Skeletal muscle tissue (tissue), 4 donors: Measurements from ENCODE around the gene MGST2. TPM values are rescaled to one million over a fixed set of nuclear protein-coding genes. Genes with fewer than 3 reads are reported as not detected.

Experiments used
- H3K27ac ChIP-seq: one replicate; pipeline ENCODE4 v1.7.0; 2013; ENCODE audit warnings: mild to moderate bottlenecking, low read depth, low read length, inconsistent platforms
- H3K27me3 ChIP-seq, 3 donors: one replicate each; pipeline ENCODE4 v1.7.0; 2013; ENCODE audit warnings: low read length in 3 of 3; ENCODE audit not compliant: control insufficient read depth in 3 of 3, insufficient read depth in 3 of 3
- H3K36me3 ChIP-seq, 3 donors: one replicate each; pipeline ENCODE4 v1.7.0; 2013; ENCODE audit warnings: low read length in 3 of 3; ENCODE audit not compliant: control insufficient read depth in 3 of 3, insufficient read depth in 3 of 3
- H3K4me1 ChIP-seq, 3 donors: one replicate each; pipeline ENCODE4 v1.7.0; 2013; ENCODE audit warnings: low read length in 3 of 3, mild to moderate bottlenecking in 3 of 3; ENCODE audit not compliant: control insufficient read depth in 3 of 3, insufficient read depth in 3 of 3
- H3K4me3 ChIP-seq, 3 donors: one replicate each; pipeline ENCODE4 v1.7.0; 2013; ENCODE audit warnings: low read length in 3 of 3
- H3K9ac ChIP-seq, 3 donors: one replicate each; pipeline ENCODE4 v1.7.0; 2013; ENCODE audit warnings: low read length in 3 of 3, mild to moderate bottlenecking in 3 of 3, moderate library complexity in 2 of 3, low read depth in 1 of 3
- H3K9me3 ChIP-seq, 3 donors: one replicate each; pipeline ENCODE4 v1.7.0; 2013; ENCODE audit warnings: low read length in 3 of 3; ENCODE audit not compliant: control insufficient read depth in 3 of 3
- total RNA-seq: library from RNA; depleted of rRNA; stranded (reverse); fragments of >200 nt; gene quantifications from one replicate; pipeline ENCODE4 v1.2.3, GENCODE V29; 2014
- donor health status: Osteomylitis.

The MGST2 gene
- total RNA-seq, 1 donor from 2014 or later = 37.6 TPM

GRCh38 chr4:139745111-139745639 lies 79.6 kb downstream of the MGST2 start:
- Histone ChIP-seq H3K27ac (no peak overlapping the region), H3K4me3 (no peak overlapping the region), H3K36me3 (no peaks in the 10 kb centered on the region), H3K9me3 (no peaks in the 10 kb centered on the region), H3K4me1 (peaks cover 9 to 17% (median 11%) of the 10 kb centered on the region in 3 donors), H3K9ac (peak overlapping the region in 1 of 3 donors; percentile 33), H3K27me3 (no peaks in the 10 kb centered on the region)

- no peaks in the 10 kb centered on the region for H3K27me3 ChIP-seq
- H3K4me1 ChIP-seq = peaks cover 0 to 5% (median 0%) of the 10 kb centered on the region in 3 donors
- no peak overlapping the region for H3K4me3 ChIP-seq
- H3K36me3 ChIP-seq = no peaks in the 10 kb centered on the region
- no peak overlapping the region for H3K9ac ChIP-seq
- H3K27ac ChIP-seq = no peak overlapping the region
- no peaks in the 10 kb centered on the region for H3K9me3 ChIP-seq
These were observed 81.0 kb downstream of the MGST2 start for GRCh38 chr4:139746431-139747171.

GRCh38 chr4:139749338-139749737 lies 83.7 kb downstream of the MGST2 start:
- H3K9ac ChIP-seq = no peak overlapping the region
- H3K27ac ChIP-seq = no peak overlapping the region
- H3K27me3 ChIP-seq = no peaks in the 10 kb centered on the region
- no peaks in the 10 kb centered on the region for H3K4me1 ChIP-seq
- no peaks in the 10 kb centered on the region for H3K36me3 ChIP-seq
- no peaks in the 10 kb centered on the region for H3K9me3 ChIP-seq
- no peak overlapping the region for H3K4me3 ChIP-seq

- Histone ChIP-seq H3K36me3 (no peaks in the 10 kb centered on the region), H3K4me3 (no peak overlapping the region), H3K9ac (no peak overlapping the region), H3K9me3 (no peaks in the 10 kb centered on the region), H3K27ac (no peak overlapping the region), H3K4me1 (peaks cover 0 to 2% (median 0%) of the 10 kb centered on the region in 3 donors), H3K27me3 (no peaks in the 10 kb centered on the region)
These were observed 84.3 kb downstream of the MGST2 start for GRCh38 chr4:139749835-139750498.

GRCh38 chr4:139753686-139754085 lies 88.1 kb downstream of the MGST2 start:
- H3K9ac ChIP-seq = no peak overlapping the region
- H3K4me1 ChIP-seq = peaks cover 0 to 4% (median 0%) of the 10 kb centered on the region in 3 donors
- no peak overlapping the region for H3K27ac ChIP-seq
- H3K36me3 ChIP-seq = no peaks in the 10 kb centered on the region
- no peaks in the 10 kb centered on the region for H3K27me3 ChIP-seq
- H3K9me3 ChIP-seq = no peaks in the 10 kb centered on the region
- H3K4me3 ChIP-seq = no peak overlapping the region

Other genes starting within 250 kb of the MGST2 start
- gene RAB33B, start 211.7 kb upstream of the MGST2 start, total RNA-seq = 11.5 TPM
- gene SETD7, start 109.6 kb upstream of the MGST2 start, total RNA-seq = 59.0 TPM